ENCODE results near the gene KNDC1. TPM values are rescaled to one million over a fixed set of nuclear protein-coding genes. Genes with fewer than 3 reads are reported as not detected.

Gene KNDC1
- total and polyA plus RNA-seq, 2 donors (not counting 3 experiments of a cell fraction or from before 2014, with no cell fraction given) = not detected

GRCh38 chr10:133270773-133271297 is 110.8 kb downstream of the KNDC1 start:
- Histone ChIP-seq H3K27me3 (ENCODE audit: control insufficient read depth in 2 of 2, insufficient read depth in 2 of 2, low read length in 2 of 2) (peaks cover 0 to 2% of the 10 kb centered on the region in 2 experiments), H3K9ac (replicated peaks; ENCODE audit: extremely low read depth, insufficient read depth, low read length) (no peak overlapping the region), H4K20me1 (replicated peaks; ENCODE audit: control insufficient read depth, extremely low read depth, insufficient read depth, low read length) (no peaks in the 10 kb centered on the region), H3K4me1 (ENCODE audit: control insufficient read depth, extremely low read depth, insufficient read depth, low read length) (no peaks in the 10 kb centered on the region), H3K9me1 (replicated peaks; ENCODE audit: control insufficient read depth, extremely low read depth, insufficient read depth, low read length) (no peaks in the 10 kb centered on the region), H3K79me2 (ENCODE audit: control insufficient read depth, insufficient read depth, low read length) (no peaks in the 10 kb centered on the region), H2AFZ (ENCODE audit: low read depth, low read length) (no peak overlapping the region), H3K9me3 (replicated peaks; ENCODE audit: control insufficient read depth, insufficient read depth, low read length) (no peaks in the 10 kb centered on the region), H3K36me3 (ENCODE audit: control insufficient read depth in 2 of 2, extremely low read depth in 1 of 2, insufficient read depth in 2 of 2, low read length in 2 of 2) (no peaks in the 10 kb centered on the region), H3K4me2 (ENCODE audit: insufficient read depth, low read length) (no peak overlapping the region), H3K4me3 (replicated peaks in 1 of 3; ENCODE audit: insufficient read depth in 1 of 3, low read depth in 1 of 3, low read length in 3 of 3) (no peak overlapping the region), H3K27ac (ENCODE audit: insufficient read depth, low read depth, low read length) (no peak overlapping the region)
- CTCF ChIA-PET = interaction anchor here (0.9 kb wide), 1 partner anchor 14 kb away, joined by 3 read pairs; no protein-coding TSS in a partner anchor
- FAIRE-seq = no peak
- dilution Hi-C loops (cut with MboI; ENCODE audit: extremely low pct_ligation_motif_present, low sequenced_read_pairs) (no loop called here), intact Hi-C loops (cut with micrococcal nuclease) (no loop called here)
- no TSS peak for BruUV-seq (replicated peaks)
- POLR2A ChIA-PET = no interaction called here
- TF ChIP-seq JUN (IDR thresholded peaks at IDR 0.05; ENCODE audit: borderline replicate concordance, insufficient read depth, insufficient read length, low read depth) (no peak), CTCF (IDR thresholded peaks at IDR 0.05; ENCODE audit: extremely low read depth in 1 of 2, insufficient read depth in 1 of 2, low read depth in 1 of 2, low read length in 2 of 2) (no peak), GATA2 (IDR thresholded peaks at IDR 0.05; ENCODE audit: insufficient read depth, insufficient read length, low read depth, low read length) (no peak), POLR2A (IDR thresholded peaks at IDR 0.05; ENCODE audit: low read depth, low read length) (no peak), MYC (IDR thresholded peaks at IDR 0.05; ENCODE audit: low read depth, low read length) (no peak), POLR2AphosphoS5 (IDR thresholded peaks at IDR 0.05; ENCODE audit: insufficient read depth, low read depth, low read length) (no peak), MAX (IDR thresholded peaks at IDR 0.05; ENCODE audit: insufficient read depth, insufficient read length) (no peak), EZH2 (IDR thresholded peaks at IDR 0.05; ENCODE audit: borderline replicate concordance, low read depth, low read length, severe bottlenecking) (no peak), FOS (IDR thresholded peaks at IDR 0.05; ENCODE audit: borderline replicate concordance, insufficient read depth, low read length) (no peak)
- DNase-seq (ENCODE audit: low read depth, low spot score) = no peak
